M059J (cell line): Measurements from ENCODE around the gene LRWD1. TPM values are rescaled to one million over a fixed set of nuclear protein-coding genes. Genes with fewer than 3 reads are reported as not detected.
"Not testable (repeated sequence)": the region's sequence is repeated elsewhere in the genome, so short reads cannot be mapped to it uniquely, and the experiment has no call there.

ENCODE experiments used
- DNase-seq: peaks from one replicate; pipeline ENCODE4 v3.0.0-alpha.2; 2012; ENCODE audit warnings: low read depth
- total RNA-seq: library from RNA; depleted of rRNA; stranded (reverse); fragments of >200 nt; shearing (Covaris generic); gene quantifications from 2 replicates; pipeline ENCODE4 v1.2.3, GENCODE V29; 2014

The LRWD1 gene
- total RNA-seq, 1 experiment from 2014 or later: 27.4 TPM

DNA sequence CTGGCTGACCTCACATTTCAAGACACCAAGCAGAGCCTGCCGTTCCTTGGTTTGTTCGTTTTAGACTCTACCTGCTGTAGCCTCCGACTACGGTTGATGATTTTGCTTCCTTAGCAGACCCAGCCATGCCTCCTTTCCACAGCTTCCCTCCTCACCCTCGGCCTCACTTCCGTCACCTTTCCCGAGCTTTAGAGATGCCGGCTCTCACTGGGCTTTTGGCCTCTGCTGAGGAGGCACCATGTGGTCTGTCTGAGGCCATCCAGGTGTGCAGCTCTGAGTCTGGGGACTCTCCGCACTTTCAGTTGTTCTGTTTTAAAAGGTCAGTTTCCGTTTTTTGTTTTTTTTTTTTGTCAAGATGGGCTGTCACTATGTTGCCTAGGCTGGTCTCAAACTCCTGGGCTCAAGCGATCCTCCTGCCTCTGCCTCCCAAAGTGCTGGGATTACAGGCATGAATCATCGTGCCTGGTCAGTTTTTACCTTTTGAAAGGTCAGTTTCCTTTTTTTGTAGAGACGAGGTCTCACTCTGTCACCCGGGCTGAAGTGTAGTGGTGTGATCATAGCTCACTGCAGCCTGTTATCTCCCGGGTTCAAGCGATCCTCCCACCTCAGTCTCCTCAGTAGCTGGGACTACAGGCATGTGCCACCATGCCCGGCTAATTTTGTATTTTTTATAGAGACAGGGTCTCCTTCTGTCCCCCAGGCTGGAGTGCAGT is 19.7 kb upstream of the LRWD1 start:
- no peak for DNase-seq

DNA sequence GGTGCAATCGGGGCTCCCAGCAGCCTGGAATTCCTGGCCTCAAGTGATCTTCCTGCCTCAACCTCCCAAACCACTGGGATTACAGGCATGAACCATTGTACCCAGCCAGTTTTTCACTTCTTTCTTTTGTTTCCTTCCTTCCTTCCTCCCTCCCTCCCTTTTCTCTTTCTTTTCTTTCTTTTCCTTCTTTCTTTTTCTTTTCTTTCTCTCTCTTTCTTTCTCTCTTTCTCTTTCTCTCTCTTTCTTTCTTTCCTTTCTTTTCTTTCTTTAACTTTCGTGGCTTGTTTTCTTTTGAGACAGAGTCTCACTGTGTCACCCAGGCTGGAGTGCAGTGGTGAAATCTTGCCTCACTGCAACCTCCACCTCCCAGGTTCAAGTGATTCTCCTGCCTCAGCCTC is 19.1 kb upstream of the LRWD1 start:
- no peak for DNase-seq

DNA sequence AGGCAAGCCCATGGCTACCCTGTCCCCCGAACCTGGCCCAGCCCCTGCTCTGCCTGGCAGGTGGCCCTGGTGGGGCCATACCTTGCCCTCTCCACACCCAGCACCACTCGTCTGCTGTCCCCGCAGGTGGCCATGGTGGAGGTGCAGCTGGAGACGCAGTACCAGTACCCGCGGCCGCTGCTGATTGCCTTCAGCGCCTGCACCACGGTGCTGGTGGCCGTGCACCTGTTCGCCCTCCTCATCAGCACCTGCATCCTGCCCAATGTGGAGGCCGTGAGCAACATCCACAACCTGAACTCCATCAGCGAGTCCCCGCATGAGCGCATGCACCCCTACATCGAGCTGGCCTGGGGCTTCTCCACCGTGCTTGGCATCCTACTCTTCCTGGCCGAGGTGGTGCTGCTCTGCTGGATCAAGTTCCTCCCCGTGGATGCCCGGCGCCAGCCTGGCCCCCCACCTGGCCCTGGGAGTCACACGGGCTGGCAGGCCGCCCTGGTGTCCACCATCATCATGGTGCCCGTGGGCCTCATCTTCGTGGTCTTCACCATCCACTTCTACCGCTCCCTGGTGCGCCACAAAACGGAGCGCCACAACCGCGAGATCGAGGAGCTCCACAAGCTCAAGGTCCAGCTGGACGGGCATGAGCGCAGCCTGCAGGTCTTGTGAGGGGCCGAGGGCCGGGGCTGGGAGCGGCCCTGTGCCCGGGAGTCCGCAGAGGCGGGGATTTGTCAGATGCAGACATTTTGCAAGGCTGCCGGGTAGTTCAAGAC is 18.2 kb upstream of the LRWD1 start:
- no peak for DNase-seq

DNA sequence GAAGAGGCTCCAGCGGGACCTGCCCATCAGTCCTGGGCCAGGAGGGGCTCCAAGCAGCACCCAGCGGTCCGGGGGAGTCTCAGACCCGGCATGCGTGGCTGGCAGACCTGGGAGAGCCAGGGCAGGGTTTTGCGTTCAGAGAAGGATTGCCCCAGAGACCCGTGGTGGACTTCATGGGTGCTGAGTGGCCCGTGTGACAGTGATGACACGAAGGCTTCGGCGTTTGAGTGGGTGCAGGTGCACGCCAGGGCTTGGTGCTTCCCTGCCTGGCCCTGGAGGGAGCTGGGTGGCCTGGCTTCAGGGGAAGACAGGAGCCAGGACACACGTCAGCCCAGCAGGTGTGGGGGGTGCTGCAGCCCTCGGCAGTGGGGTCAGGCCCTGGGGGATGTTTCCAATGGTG is 17.5 kb upstream of the LRWD1 start:
- DNase-seq: no peak

DNA sequence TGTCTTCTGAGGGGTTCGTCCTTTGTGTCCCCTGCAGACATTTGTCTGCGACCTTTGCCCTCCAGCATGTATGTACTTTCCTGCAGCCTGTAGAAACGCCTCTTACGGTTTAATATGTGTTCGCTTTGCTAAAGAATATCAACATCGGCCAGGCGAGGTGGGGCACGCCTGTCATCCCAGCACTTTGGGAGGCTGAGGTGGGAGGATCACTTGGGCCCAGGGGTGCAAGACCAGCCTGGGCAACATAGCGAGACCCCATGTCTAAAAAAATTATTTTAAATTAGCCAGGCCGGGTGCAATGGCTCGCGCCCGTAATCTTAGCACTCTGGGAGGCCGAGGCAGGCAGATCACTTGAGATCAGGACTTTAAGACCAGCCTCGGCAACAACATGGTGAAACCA is 15.6 kb upstream of the LRWD1 start:
- DNase-seq: no peak

DNA sequence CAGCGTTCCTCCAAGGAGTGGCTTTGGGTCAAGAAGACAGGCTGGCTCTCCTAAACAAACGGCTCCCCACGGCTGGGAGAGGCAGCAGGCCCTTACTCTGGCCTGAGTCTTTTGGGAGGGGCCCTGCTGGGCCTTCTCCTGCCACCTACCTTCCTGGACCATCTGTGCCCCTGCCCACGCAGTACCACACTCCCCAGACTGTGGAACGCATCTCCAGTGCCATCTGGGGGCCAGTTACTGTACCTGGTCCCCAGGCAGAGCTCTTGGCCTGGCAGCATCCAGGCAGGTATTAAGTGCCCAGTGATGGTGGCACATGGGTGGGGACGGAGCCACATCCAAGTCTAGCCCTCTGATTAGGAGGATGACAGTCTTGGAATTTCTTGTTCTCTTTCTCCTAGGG is 14.5 kb upstream of the LRWD1 start:
- peak; percentile 40 for DNase-seq

DNA sequence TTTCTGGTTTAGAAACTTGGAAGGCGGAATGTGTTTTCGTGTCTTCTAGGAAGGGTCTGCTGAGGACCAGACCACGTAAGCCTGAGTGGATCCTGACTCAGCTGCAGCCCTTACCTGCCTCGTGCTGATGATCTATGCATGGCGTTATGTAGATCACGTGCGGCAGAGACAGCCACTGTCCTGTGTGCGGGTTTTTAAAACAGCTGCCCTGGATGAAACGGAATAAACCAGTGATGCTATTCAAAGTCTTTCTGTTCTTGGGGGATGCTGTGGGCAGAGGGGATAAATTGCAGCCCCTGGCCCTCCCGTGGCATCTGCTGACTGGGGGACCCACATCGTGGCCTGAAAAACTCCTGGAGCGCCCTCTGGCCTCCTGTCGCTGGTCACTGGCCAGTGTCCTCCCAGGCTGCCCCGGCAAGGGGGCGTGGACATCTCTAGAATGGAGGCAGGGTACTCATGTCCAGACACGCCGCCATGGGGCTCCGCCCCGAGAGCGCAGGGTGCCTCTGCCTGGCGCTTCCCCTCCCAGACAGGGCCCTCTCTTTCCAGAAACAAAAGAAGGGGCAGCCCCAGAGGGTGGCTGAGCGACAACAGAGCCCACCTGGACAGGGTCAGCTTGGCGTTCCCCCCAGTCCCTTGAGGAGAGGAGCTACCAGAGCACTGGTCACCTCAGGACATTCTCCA is 13.3 kb upstream of the LRWD1 start:
- no peak for DNase-seq

DNA sequence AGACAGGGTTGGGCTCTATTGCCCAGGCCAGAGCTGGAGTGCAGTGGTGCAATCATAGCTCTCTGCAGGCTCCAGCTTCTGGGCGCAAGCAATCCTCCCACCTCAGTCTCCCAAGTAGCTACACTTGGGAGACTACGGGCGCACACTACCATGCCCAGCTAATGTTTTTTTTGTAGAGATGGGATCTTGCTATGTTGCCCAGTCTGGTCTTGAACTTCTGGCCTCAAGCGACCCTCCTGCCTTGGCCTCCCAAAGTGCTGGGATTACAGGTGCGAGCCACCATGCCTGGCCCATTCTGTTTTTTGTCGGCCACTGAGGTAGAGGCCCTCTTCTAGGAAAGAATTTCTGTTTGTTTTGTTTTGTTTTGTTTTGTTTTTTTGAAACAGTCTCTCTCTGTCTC is 12.3 kb upstream of the LRWD1 start:
- no peak for DNase-seq

DNA sequence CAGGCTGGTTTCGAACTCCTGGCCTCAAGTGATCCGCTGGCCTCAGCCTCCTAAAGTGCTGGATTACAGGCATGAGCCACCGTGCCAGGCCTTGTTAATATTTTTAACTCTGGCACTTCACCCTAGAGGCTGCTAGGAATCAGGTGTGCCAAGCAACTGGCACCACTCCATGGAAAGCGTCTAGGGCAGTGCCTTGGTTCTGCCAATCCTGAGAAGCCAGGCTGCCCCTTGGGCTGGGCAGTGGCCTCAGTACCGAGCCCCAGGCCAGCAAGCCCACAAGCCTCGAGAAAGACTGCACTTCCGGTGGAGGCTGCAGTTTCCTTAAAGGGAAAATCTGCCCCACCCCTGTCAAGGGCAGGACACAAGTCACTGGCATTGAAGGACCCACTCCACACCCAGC is 11.5 kb upstream of the LRWD1 start:
- no peak for DNase-seq

DNA sequence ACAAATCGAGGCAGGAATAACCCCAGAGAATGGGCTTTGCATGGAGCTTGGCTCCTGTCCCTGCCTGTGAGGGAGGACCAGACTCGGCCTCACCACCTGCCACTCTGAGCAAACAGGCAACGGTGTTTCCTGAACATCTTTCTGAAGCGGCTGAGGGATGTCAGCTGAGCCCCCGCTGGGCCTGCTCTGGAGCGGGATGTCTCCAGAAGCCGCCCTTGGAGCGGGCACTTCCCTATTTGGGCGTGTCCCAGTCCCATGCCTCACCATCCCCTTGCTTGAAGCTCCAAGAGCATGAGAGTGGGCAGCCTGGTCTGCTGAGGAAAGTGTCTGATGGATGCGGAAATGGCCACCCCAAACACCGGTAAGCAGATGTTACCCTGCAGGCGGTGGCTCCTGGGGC is 10.3 kb upstream of the LRWD1 start:
- no peak for DNase-seq

DNA sequence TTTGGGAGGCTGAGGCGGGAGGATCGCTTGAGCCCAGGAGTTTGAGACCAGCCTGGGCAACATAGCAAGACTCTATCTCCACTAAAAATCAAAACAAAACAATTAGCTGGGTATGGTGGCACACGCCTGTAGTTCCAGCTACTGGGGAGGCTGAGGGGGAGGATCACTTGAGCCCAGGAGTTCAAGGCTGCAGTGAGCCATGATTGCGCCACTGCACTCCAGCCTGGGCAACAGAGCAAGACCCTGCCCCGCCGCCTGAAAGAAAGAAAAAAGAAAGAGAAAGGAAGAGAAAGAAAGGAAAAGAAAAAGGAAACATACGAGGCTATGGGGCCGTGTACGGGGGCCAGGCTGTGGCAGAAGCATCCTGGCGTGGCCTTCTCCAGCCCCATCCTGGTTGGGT is 9.9 kb upstream of the LRWD1 start:
- not testable (repeated sequence) for DNase-seq

DNA sequence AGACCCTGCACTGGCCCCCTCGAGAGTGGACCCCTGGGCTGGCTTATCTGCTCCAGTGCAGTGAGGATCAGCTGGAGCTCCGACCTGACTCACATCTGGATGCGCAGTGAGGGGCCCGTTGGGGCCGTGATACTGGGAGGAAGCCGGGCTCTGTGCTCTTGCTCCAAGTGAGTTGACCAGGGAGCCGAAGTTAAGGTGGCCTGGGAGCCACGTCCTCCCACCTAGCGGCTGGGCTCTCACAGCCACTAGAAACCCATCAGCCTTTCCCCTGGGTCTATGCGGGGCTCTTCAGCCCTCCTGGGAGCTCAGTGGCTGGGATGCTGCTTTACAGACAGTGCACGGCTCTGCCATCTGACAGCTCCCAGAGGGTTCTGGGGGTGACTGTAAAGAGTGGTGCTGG is 9.2 kb upstream of the LRWD1 start:
- no peak for DNase-seq

DNA sequence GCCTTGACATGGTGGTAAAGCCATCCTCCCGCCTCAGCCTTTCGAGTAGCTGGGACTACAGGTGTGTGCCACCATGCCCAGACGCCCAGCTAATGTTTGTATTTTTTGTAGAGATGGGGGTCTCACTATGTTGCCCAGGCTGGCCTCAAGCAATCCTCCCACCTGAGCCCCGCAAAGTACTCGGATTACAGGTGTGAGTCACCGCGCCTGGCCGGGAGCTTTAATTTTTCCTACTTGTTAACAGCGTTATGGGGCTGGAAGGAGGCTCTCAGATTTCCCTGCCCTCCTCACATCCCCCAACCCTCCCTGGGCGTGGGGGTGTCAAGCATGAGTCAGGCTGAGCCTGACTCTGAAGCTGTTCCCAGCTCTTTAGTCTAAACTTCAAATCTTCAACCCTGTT is 8.5 kb upstream of the LRWD1 start:
- DNase-seq: peak; percentile 80

DNA sequence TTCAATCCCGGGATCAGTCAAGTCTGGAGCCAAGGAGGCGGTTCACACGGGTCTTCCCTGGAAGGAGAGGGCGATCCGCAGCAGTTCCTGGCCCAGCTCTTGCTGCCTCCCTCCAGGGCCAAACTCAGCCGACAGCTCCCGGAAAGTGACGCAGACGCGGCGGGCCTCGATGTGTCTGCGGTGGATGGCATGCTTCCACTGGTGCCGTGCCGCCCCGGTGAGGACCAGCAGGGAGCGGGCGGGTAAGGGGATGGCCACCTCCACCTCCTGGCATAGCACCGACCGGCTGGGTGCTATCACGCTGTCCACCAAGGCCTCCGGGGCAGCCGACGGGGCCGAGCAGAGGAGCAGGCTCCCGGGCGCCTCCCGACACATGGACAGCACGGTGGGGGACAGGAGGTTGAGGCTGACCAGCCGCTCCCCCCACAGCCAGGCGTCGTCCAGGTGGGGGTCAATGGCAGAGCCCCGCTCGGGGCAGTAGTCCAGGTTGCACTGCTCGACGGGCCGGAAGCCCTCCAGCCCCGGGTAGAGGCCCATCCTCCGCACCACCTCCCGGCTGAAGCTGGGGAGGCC is 7.3 kb upstream of the LRWD1 start:
- DNase-seq: no peak

DNA sequence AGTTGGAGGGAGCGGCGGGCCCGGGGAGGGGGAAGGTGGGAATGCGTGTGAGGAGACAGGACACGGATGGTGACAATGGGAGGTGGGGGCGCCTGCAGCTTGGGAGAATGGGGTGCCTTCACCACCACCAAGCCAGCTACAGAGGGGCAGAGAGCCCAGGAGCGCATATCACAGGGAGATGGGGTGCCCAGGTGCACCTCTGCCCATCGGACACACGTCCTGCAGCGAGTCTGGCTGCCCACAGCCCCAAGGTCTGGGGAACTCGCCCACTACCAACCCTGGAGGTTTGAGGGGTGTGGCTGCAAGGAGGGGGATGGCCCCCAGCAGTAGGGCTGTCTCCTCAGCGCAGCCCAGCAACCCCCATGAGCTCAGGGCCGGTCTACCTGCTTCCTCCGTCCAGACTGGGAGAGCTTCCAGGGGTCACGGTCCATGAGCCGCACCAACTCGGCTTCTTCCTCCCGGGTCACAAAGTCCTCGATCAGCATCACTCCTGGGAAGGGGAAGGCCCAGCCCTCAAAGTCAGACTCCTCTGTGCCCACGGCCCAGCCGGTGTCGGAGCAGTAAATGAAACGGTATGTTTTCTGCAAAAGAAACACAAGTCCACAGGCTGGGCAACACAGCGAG is 5.5 kb upstream of the LRWD1 start:
- no peak for DNase-seq

DNA sequence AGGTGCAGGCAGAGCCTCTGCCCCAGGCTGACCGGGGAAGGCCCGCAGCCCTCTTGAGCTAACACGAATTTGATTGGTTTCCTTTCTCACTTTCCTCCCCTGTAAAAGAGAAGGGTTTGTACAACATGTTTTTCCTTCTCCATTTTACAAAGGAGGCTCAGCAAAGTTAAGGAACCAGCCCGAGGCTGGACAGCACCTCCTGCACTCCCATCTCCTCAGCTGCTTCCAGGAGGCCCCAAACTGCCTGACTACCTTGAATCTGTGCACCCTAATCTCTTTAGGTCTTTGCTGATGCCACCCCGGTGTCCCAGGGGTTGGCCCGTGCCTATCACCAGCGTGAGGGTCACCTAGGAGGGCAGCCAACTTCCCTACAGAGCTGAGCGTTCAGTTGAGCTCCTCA is 4.3 kb upstream of the LRWD1 start:
- DNase-seq: no peak

DNA sequence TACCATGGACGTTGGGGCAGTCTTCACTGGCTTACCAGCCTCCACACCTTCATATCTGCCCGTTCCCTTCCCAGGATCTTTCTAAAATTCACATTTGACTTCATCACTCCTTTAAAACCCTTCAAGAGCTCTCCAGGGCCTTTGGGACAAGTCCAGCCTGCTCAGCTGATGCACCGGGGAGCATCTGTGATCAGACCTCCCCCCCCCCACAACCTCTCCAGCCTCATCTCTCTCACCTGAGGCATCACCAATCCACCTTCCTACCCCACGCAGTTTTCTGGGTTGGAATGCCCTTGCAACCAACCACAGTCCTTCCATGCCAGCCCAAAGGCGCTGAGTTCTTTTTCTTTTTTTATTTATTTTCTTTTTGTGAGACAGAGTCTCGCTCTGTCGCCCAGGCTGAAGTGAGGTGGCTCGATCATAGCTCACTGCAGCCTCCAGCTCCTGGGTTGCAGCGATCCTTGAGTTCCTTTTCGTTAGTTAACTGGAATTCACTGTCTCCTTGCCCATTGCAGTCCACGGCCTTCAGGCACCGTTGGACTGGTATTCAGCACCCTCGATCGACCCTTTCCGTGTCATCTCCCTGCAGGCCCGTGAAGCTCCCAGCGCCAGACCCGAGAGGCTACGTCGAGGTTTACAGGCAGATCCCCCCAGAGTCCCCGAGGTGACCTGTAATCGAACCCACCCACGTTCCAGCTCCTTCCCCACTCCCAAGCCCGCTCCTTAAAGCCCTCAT is 775 bp upstream of the LRWD1 start:
- peak; percentile 38 for DNase-seq

DNA sequence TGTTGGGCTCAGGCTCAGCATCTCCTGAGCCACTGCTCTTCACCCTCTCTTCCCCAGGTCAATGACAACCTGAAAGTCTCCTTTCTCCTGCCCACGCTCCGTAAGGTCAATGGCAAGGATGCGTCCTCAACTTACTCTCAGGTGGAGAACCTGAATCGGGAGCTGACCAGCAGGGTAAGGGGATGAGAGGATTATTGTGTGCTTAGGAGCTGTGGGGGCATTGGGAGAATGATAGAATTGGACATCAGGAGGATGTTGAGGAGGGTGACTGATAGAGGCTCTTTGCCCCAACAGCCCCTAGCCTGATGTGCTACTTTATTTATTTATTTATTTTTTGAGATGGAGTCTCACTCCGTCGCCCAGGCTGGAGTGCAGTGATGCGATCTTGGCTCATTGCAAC is 1.3 kb downstream of the LRWD1 start:
- no peak for DNase-seq

DNA sequence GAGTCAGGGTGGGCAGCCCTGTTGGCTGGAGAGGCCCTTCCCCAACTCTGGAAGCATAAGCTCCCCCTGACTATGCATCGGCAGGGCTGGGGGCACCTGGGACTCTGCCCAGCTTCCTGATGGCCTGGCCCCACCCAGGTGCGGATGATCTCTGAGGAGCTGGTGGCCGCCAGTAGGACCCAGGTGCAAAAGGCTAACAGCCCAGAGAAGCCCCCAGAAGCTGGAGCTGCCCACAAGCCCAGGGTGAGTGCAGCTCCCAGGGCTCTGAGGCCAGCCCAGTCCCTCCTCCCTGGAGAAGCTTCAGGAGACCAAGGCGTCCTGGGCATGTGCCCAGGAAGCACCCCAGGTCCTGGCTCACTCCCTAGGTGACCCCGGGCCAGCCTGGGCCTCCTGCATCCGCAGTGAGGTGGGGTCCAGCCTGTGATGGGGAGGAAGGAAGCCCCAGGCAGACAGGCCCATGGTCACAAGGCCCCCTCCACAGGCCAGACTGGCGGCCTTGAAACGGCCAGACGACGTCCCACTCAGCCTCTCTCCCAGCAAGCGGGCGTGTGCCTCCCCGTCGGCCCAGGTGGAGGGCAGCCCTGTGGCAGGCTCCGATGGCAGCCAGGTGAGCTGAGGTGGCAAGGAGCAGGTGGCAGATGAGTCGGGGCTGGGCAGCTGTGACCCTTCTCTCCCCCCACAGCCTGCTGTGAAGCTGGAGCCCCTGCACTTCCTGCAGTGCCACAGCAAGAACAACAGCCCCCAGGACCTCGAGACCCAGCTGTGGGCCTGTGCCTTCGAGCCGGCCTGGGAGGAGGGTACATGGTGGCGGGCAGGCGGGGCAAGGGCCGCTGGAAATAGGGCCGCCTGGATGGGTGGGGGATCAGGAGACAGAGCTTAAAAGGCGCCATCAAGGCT is 3.0 kb downstream of the LRWD1 start:
- no peak for DNase-seq
